PC-9 (cell line): ENCODE measurements around the gene SLC18B1. TPM values are rescaled to one million over a fixed set of nuclear protein-coding genes. Genes with fewer than 3 reads are reported as not detected.

ENCODE experiments used
- BruUV-seq: library from RNA; stranded (reverse); fragments of 400-500 nt; replicated peaks from 2 replicates; lab custom pipeline; 2021; lab: Mats Ljungman, UMichigan
- CTCF ChIA-PET: fragments of 300-600 bp; sonication (Branson Sonifier 250); formaldehyde crosslinking; loops from one replicate; lab custom pipeline; 2022; ENCODE audit warnings: antibody characterized with exemption; lab: Charles Lee
- POLR2A ChIA-PET: fragments of 300-600 bp; sonication (Branson Sonifier 250); formaldehyde crosslinking; loops from one replicate; lab custom pipeline; 2022; ENCODE audit warnings: antibody characterized with exemption; ENCODE audit not compliant: unreplicated experiment; lab: Charles Lee
- DNase-seq, 2 experiments: peaks; one replicate each; pipeline versions ENCODE4 v3.0.0 to v3.0.0-alpha.2; 2015 to 2022; ENCODE audit warnings: mixed read lengths in 1 of 2
- H2AFZ ChIP-seq: fragments of 200-600 bp; sonication (generic); 2 replicates; pipeline ENCODE4 v1.8.1; 2017; ENCODE audit warnings: antibody characterized with exemption
- H3F3A ChIP-seq: fragments of 200-600 bp; sonication (generic); 2 replicates; pipeline ENCODE4 v1.8.1; 2017; ENCODE audit warnings: antibody characterized with exemption, mild to moderate bottlenecking, low read depth; ENCODE audit not compliant: insufficient read depth
- H3K27ac ChIP-seq: fragments of 200-600 bp; sonication (generic); 2 replicates; pipeline ENCODE4 v1.6.1; 2016; ENCODE audit warnings: mixed run types
- H3K27me3 ChIP-seq: fragments of 200-600 bp; sonication (generic); 2 replicates; pipeline ENCODE4 v1.6.1; 2016; ENCODE audit warnings: low read depth, mixed run types; ENCODE audit not compliant: insufficient read depth
- H3K36me3 ChIP-seq: fragments of 200-600 bp; sonication (generic); 2 replicates; pipeline ENCODE4 v1.6.1; 2016; ENCODE audit warnings: low read depth, mixed run types
- H3K4me1 ChIP-seq: fragments of 200-600 bp; sonication (generic); replicated peaks from 2 replicates; pipeline ENCODE4 v1.6.1; 2016; ENCODE audit warnings: mixed run types; ENCODE audit not compliant: insufficient read depth
- H3K4me2 ChIP-seq: fragments of 200-600 bp; sonication (generic); 2 replicates; pipeline ENCODE4 v1.6.1; 2017; ENCODE audit warnings: mixed run types
- H3K4me3 ChIP-seq: fragments of 200-600 bp; sonication (generic); 2 replicates; pipeline ENCODE4 v1.6.1; 2016; ENCODE audit warnings: mixed run types
- H3K79me2 ChIP-seq: fragments of 200-600 bp; sonication (generic); 2 replicates; pipeline ENCODE4 v1.6.1; 2017; ENCODE audit warnings: low read depth, mixed run types
- H3K9me2 ChIP-seq: fragments of 200-600 bp; sonication (generic); 2 replicates; pipeline ENCODE4 v1.8.1; 2017; ENCODE audit warnings: mild to moderate bottlenecking; ENCODE audit not compliant: insufficient read depth
- H3K9me3 ChIP-seq: fragments of 200-600 bp; sonication (generic); 2 replicates; pipeline ENCODE4 v1.8.1; 2016; ENCODE audit warnings: low read depth; ENCODE audit not compliant: insufficient read depth
- H4K20me1 ChIP-seq: fragments of 200-600 bp; sonication (generic); 2 replicates; pipeline ENCODE4 v1.8.1; 2017; ENCODE audit not compliant: insufficient read depth
- CTCF ChIP-seq: fragments of 200-600 bp; sonication (generic); conservative IDR thresholded peaks from 2 replicates; pipeline ENCODE4 v1.6.1; 2017; ENCODE audit warnings: mixed run types, antibody characterized with exemption, mild to moderate bottlenecking, moderate library complexity
- EZH2 ChIP-seq: fragments of 200-600 bp; sonication (generic); IDR thresholded peaks from 2 replicates; pipeline ENCODE4 v1.8.0; 2017; ENCODE audit warnings: antibody characterized with exemption, low read depth
- intact Hi-C: fragments of 100-400 bp; cut with micrococcal nuclease; formaldehyde crosslinking; loops from one replicate; pipeline ENCODE4 v1.10.0; 2022; ENCODE audit not compliant: unreplicated experiment
- total RNA-seq: library from RNA; stranded (reverse); gene quantifications from 2 replicates; pipeline ENCODE4 v1.2.3, GENCODE V29; 2021

Gene SLC18B1
- total RNA-seq, 1 experiment from 2014 or later: 18.0 TPM

GRCh38 chr6:132789396-132789776 is 9.1 kb downstream of the SLC18B1 start:
- Histone ChIP-seq H3K9me3 (no peaks in the 10 kb centered on the region), H3K4me1 (no peaks in the 10 kb centered on the region), H3K27ac (no peak overlapping the region), H3K4me2 (no peak overlapping the region), H2AFZ (no peak overlapping the region), H4K20me1 (no peaks in the 10 kb centered on the region), H3K4me3 (no peak overlapping the region), H3K36me3 (peaks cover 32% of the 10 kb centered on the region), H3F3A (no peaks in the 10 kb centered on the region), H3K79me2 (no peaks in the 10 kb centered on the region), H3K27me3 (no peaks in the 10 kb centered on the region), H3K9me2 (no peaks in the 10 kb centered on the region)
- intact Hi-C loops: no loop called here
- TF ChIP-seq EZH2 (no peak), CTCF (no peak)
- POLR2A ChIA-PET: no interaction called here
- no peak for DNase-seq
- CTCF ChIA-PET: interaction anchor here (0.6 kb wide), 1 partner anchor 516 kb away, joined by 6 read pairs; no protein-coding TSS in a partner anchor
- BruUV-seq: no TSS peak

GRCh38 chr6:132788658-132789395 is 9.6 kb downstream of the SLC18B1 start:
- ChIA-PET POLR2A (no interaction called here), CTCF (no interaction called here)
- H2AFZ ChIP-seq: no peak overlapping the region
- BruUV-seq: no TSS peak
- no peak for TF ChIP-seq CTCF
- TF ChIP-seq EZH2: no peak
- H4K20me1 ChIP-seq: no peaks in the 10 kb centered on the region
- no peaks in the 10 kb centered on the region for H3K4me1 ChIP-seq
- no peaks in the 10 kb centered on the region for H3K9me2 ChIP-seq
- intact Hi-C loops: no loop called here
- peaks cover 33% of the 10 kb centered on the region for H3K36me3 ChIP-seq
- no peaks in the 10 kb centered on the region for H3F3A ChIP-seq
- no peaks in the 10 kb centered on the region for H3K9me3 ChIP-seq
- no peak for DNase-seq
- H3K4me2 ChIP-seq: no peak overlapping the region
- no peaks in the 10 kb centered on the region for H3K79me2 ChIP-seq
- no peak overlapping the region for H3K27ac ChIP-seq
- H3K27me3 ChIP-seq: no peaks in the 10 kb centered on the region
- no peak overlapping the region for H3K4me3 ChIP-seq

- ChIA-PET CTCF (no interaction called here), POLR2A (no interaction called here)
- Histone ChIP-seq H3K27me3 (no peaks in the 10 kb centered on the region), H3K79me2 (no peaks in the 10 kb centered on the region), H3K9me2 (no peaks in the 10 kb centered on the region; the same call in 1 of the 2 replicates), H3K27ac (no peak overlapping the region), H3F3A (no peaks in the 10 kb centered on the region), H2AFZ (no peak overlapping the region), H3K36me3 (peaks cover 22% of the 10 kb centered on the region), H3K4me3 (no peak overlapping the region), H3K4me1 (no peaks in the 10 kb centered on the region), H4K20me1 (no peaks in the 10 kb centered on the region), H3K9me3 (no peaks in the 10 kb centered on the region), H3K4me2 (no peak overlapping the region)
- no peak for TF ChIP-seq CTCF
- no peak for TF ChIP-seq EZH2
- BruUV-seq: no TSS peak
- no peak for DNase-seq
- intact Hi-C loops: no loop called here
These were observed 12.5 kb downstream of the SLC18B1 start for GRCh38 chr6:132785936-132786335.
